Fibroblast of skin of abdomen (primary cell): ENCODE data around the gene TCTN3.
A peak's percentile ranks its signal among the peaks of the same experiment; 100 is the strongest.
"Not testable (repeated sequence)": the region's sequence is repeated elsewhere in the genome, so short reads cannot be mapped to it uniquely, and the experiment has no call there.

Source experiments
- DNase-seq: peaks from one replicate; pipeline ENCODE4 v3.0.0-alpha.2; 2013

The TCTN3 gene

GRCh38 chr10:95683966-95684365 lies 9.8 kb downstream of the TCTN3 start:
- no peak for DNase-seq

GRCh38 chr10:95675403-95676116 lies 18.2 kb downstream of the TCTN3 start:
- no peak for DNase-seq

- DNase-seq: no peak
Measured at GRCh38 chr10:95674643-95675042, 19.1 kb downstream of the TCTN3 start.

GRCh38 chr10:95672641-95673040 lies 21.1 kb downstream of the TCTN3 start:
- DNase-seq: not testable (repeated sequence)

GRCh38 chr10:95664543-95664942 lies 29.2 kb downstream of the TCTN3 start:
- no peak for DNase-seq

- DNase-seq: no peak
Measured at GRCh38 chr10:95663496-95663895, 30.2 kb downstream of the TCTN3 start.

GRCh38 chr10:95661818-95662217 lies 31.9 kb downstream of the TCTN3 start:
- DNase-seq: no peak

GRCh38 chr10:95660283-95660682 lies 33.4 kb downstream of the TCTN3 start:
- peak; percentile 28 for DNase-seq

- no peak for DNase-seq
Measured at GRCh38 chr10:95657250-95657649, 36.5 kb downstream of the TCTN3 start.

GRCh38 chr10:95656291-95657164 lies 37.2 kb downstream of the TCTN3 start, which contains the start of gene ALDH18A1:
ALDH18A1 (minus strand) TSS chr10:95656711; CDS start chr10:95653377, 3,334 bp downstream.
- peak; percentile 93 for DNase-seq

GRCh38 chr10:95655571-95656290 lies 38.0 kb downstream of the TCTN3 start:
- peak; percentile 7 for DNase-seq

GRCh38 chr10:95653895-95654294 lies 39.8 kb downstream of the TCTN3 start:
- no peak for DNase-seq

- DNase-seq: peak; percentile 54
Measured at GRCh38 chr10:95651346-95652060, 42.2 kb downstream of the TCTN3 start.

GRCh38 chr10:95650232-95650631 lies 43.5 kb downstream of the TCTN3 start:
- no peak for DNase-seq

- no peak for DNase-seq
Measured at GRCh38 chr10:95648138-95648537, 45.6 kb downstream of the TCTN3 start.

- no peak for DNase-seq
Measured at GRCh38 chr10:95646160-95646559, 47.6 kb downstream of the TCTN3 start.

- no peak for DNase-seq
Measured at GRCh38 chr10:95644901-95645300, 48.8 kb downstream of the TCTN3 start.

- DNase-seq: no peak
Measured at GRCh38 chr10:95640891-95641315, 52.8 kb downstream of the TCTN3 start.

GRCh38 chr10:95637911-95638310 lies 55.8 kb downstream of the TCTN3 start:
- DNase-seq: no peak

GRCh38 chr10:95637140-95637539 lies 56.6 kb downstream of the TCTN3 start:
- DNase-seq: no peak

GRCh38 chr10:95635319-95635733 lies 58.4 kb downstream of the TCTN3 start:
- DNase-seq: no peak

- no peak for DNase-seq
Measured at GRCh38 chr10:95628786-95629185, 64.9 kb downstream of the TCTN3 start.
